Activated CD8-positive, alpha-beta memory T cell treated with anti-CD3 and anti-CD28 coated beads for 24 hours (primary cell): ENCODE results near the gene TSPAN31.
A peak's percentile ranks its signal among the peaks of the same experiment; 100 is the strongest.
"Not testable (repeated sequence)": the region's sequence is repeated elsewhere in the genome, so short reads cannot be mapped to it uniquely, and the experiment has no call there.

ENCODE experiments used
- DNase-seq: peaks from one replicate; pipeline ENCODE4 v3.0.0-alpha.2; 2020

The TSPAN31 gene

GRCh38 chr12:57744777-57745484 is at the start of gene TSPAN31:
Gene TSPAN31, plus strand, starts transcription at chr12:57745039. Its CDS starts 116 bp downstream, at chr12:57745155.
- DNase-seq = peak; percentile 95

- no peak for DNase-seq
Observed at GRCh38 chr12:57695770-57696432, 48.9 kb upstream of the TSPAN31 start.

GRCh38 chr12:57697076-57697475 is 47.8 kb upstream of the TSPAN31 start:
- no peak for DNase-seq

- DNase-seq = no peak
Observed at GRCh38 chr12:57698414-57698813, 46.4 kb upstream of the TSPAN31 start.

GRCh38 chr12:57700317-57700716 is 44.5 kb upstream of the TSPAN31 start:
- no peak for DNase-seq

GRCh38 chr12:57707250-57707649 is 37.6 kb upstream of the TSPAN31 start:
- DNase-seq = no peak

- no peak for DNase-seq
Observed at GRCh38 chr12:57708296-57708695, 36.5 kb upstream of the TSPAN31 start.

GRCh38 chr12:57712701-57713100 is 32.1 kb upstream of the TSPAN31 start:
- no peak for DNase-seq

GRCh38 chr12:57713209-57713608 is 31.6 kb upstream of the TSPAN31 start:
- no peak for DNase-seq

- not testable (repeated sequence) for DNase-seq
Observed at GRCh38 chr12:57715036-57715748, 29.6 kb upstream of the TSPAN31 start.

GRCh38 chr12:57715786-57716185 is 29.1 kb upstream of the TSPAN31 start:
- DNase-seq = no peak

GRCh38 chr12:57716305-57716704 is 28.5 kb upstream of the TSPAN31 start:
- DNase-seq = no peak

GRCh38 chr12:57717131-57717530 is 27.7 kb upstream of the TSPAN31 start:
- DNase-seq = no peak

- no peak for DNase-seq
Observed at GRCh38 chr12:57717846-57718640, 26.8 kb upstream of the TSPAN31 start.

- no peak for DNase-seq
Observed at GRCh38 chr12:57718641-57719528, 26.0 kb upstream of the TSPAN31 start.

GRCh38 chr12:57719777-57720605 is 24.8 kb upstream of the TSPAN31 start:
- no peak for DNase-seq

- DNase-seq = no peak
Observed at GRCh38 chr12:57720606-57721595, 23.9 kb upstream of the TSPAN31 start.

- DNase-seq = not testable (repeated sequence)
Observed at GRCh38 chr12:57721846-57722608, 22.8 kb upstream of the TSPAN31 start.
